Fibroblast of villous mesenchyme (primary cell): ENCODE measurements around the gene NDUFA5. TPM values are rescaled to one million over a fixed set of nuclear protein-coding genes. Genes with fewer than 3 reads are reported as not detected.
"Not testable (repeated sequence)": the region's sequence is repeated elsewhere in the genome, so short reads cannot be mapped to it uniquely, and the experiment has no call there.

ENCODE experiments used
- DNase-seq: peaks from one replicate; pipeline ENCODE4 v3.0.0-alpha.2; 2010; ENCODE audit warnings: low read depth
- H3K4me3 ChIP-seq: 2 replicates; pipeline ENCODE4 v1.5.1; 2011; ENCODE audit warnings: low read depth, mild to moderate bottlenecking, low read length
- CTCF ChIP-seq: IDR thresholded peaks from 2 replicates; pipeline ENCODE4 v1.5.1; 2012; ENCODE audit warnings: low read depth, mild to moderate bottlenecking, low read length; ENCODE audit not compliant: insufficient read depth
- total RNA-seq: library from RNA; depleted of rRNA; stranded (reverse); fragments of >200 nt; gene quantifications from 2 replicates; pipeline ENCODE4 v1.2.3, GENCODE V29; 2012

Gene NDUFA5
- total RNA-seq, 1 donor: 43.2 TPM

- TF ChIP-seq CTCF: no peak
- H3K4me3 ChIP-seq: peak within 1 kb of the TSS; percentile 86
- peak; percentile 97 for DNase-seq
These were observed 23.0 kb downstream of the NDUFA5 start, which contains the start of gene IQUB for GRCh38 chr7:123534383-123535260. IQUB (minus strand) TSS chr7:123534595; CDS start chr7:123512340, 22,255 bp downstream.

GRCh38 chr7:123533929-123534382 lies 23.7 kb downstream of the NDUFA5 start:
- H3K4me3 ChIP-seq: peak overlapping the region; percentile 72
- DNase-seq: no peak
- no peak for TF ChIP-seq CTCF

GRCh38 chr7:123533553-123533917 lies 24.1 kb downstream of the NDUFA5 start:
- TF ChIP-seq CTCF: no peak
- no peak overlapping the region for H3K4me3 ChIP-seq
- DNase-seq: no peak

GRCh38 chr7:123532788-123533552 lies 24.6 kb downstream of the NDUFA5 start:
- H3K4me3 ChIP-seq: peak overlapping the region; percentile 51
- not testable (repeated sequence) for DNase-seq

GRCh38 chr7:123532343-123532742 lies 25.3 kb downstream of the NDUFA5 start:
- not testable (repeated sequence) for DNase-seq
- H3K4me3 ChIP-seq: peak overlapping the region; percentile 51

- H3K4me3 ChIP-seq, DNase-seq: not testable (repeated sequence)
These were observed 27.5 kb downstream of the NDUFA5 start for GRCh38 chr7:123530035-123530591.

- DNase-seq: no peak
- peak overlapping the region; percentile 53 for H3K4me3 ChIP-seq
- TF ChIP-seq CTCF: no peak
These were observed 29.4 kb downstream of the NDUFA5 start for GRCh38 chr7:123528265-123528664.

GRCh38 chr7:123527712-123528225 lies 29.8 kb downstream of the NDUFA5 start:
- not testable (repeated sequence) for DNase-seq
- peak overlapping the region; percentile 53 for H3K4me3 ChIP-seq

GRCh38 chr7:123526533-123526932 lies 31.1 kb downstream of the NDUFA5 start:
- not testable (repeated sequence) for H3K4me3 ChIP-seq, DNase-seq
